Measurements from ENCODE around the gene LAMTOR3.
"Not testable (repeated sequence)": the region's sequence is repeated elsewhere in the genome, so short reads cannot be mapped to it uniquely, and the experiment has no call there.

LAMTOR3 gene

GRCh38 chr4:99834569-99834968 lies 59.7 kb downstream of the LAMTOR3 start:
- H3K4me3 ChIP-seq (ENCODE audit: low read depth, low read length), result no peak overlapping the region
- TF ChIP-seq, protein P1, sequence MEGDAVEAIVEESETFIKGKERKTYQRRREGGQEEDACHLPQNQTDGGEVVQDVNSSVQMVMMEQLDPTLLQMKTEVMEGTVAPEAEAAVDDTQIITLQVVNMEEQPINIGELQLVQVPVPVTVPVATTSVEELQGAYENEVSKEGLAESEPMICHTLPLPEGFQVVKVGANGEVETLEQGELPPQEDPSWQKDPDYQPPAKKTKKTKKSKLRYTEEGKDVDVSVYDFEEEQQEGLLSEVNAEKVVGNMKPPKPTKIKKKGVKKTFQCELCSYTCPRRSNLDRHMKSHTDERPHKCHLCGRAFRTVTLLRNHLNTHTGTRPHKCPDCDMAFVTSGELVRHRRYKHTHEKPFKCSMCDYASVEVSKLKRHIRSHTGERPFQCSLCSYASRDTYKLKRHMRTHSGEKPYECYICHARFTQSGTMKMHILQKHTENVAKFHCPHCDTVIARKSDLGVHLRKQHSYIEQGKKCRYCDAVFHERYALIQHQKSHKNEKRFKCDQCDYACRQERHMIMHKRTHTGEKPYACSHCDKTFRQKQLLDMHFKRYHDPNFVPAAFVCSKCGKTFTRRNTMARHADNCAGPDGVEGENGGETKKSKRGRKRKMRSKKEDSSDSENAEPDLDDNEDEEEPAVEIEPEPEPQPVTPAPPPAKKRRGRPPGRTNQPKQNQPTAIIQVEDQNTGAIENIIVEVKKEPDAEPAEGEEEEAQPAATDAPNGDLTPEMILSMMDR (IDR thresholded peaks at IDR 0.05; ENCODE audit: borderline replicate concordance, insufficient read depth, low read depth, low read length), result no peak

GRCh38 chr4:99833756-99834155 lies 60.5 kb downstream of the LAMTOR3 start:
- H3K4me3 ChIP-seq (ENCODE audit: low read depth, low read length), result no peak overlapping the region
- TF ChIP-seq, protein P1 (IDR thresholded peaks at IDR 0.05; ENCODE audit: borderline replicate concordance, insufficient read depth, low read depth, low read length), result no peak

GRCh38 chr4:99832758-99833157 lies 61.5 kb downstream of the LAMTOR3 start:
- H3K4me3 ChIP-seq (ENCODE audit: low read depth, low read length), result no peak overlapping the region
- TF ChIP-seq, protein P1 (IDR thresholded peaks at IDR 0.05; ENCODE audit: borderline replicate concordance, insufficient read depth, low read depth, low read length), result no peak

- H3K4me3 ChIP-seq (ENCODE audit: low read depth, low read length), result no peak overlapping the region
- TF ChIP-seq, protein P1 (IDR thresholded peaks at IDR 0.05; ENCODE audit: borderline replicate concordance, insufficient read depth, low read depth, low read length), result no peak
These were observed 61.9 kb downstream of the LAMTOR3 start for GRCh38 chr4:99832321-99832720.

DNA sequence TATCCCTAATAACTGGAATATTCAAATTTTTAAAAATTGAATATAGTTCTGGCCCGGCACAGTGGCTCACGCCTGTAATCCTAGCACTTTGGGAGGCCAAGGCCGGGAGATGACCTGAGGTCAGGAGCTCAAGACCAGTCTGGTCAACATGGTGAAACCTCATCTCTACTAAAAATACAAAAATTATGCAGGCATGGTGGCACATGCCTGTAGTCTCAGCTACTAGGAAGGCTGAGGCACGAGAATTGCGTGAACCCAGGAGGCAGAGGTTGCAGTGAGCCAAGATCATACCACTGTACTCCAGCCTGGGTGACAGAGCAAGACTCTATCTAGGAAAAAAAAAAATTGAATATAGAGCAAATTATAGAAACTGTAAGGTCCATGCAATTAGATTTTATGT lies 64.2 kb downstream of the LAMTOR3 start:
- H3K4me3 ChIP-seq (ENCODE audit: low read depth, low read length), result not testable (repeated sequence)

DNA sequence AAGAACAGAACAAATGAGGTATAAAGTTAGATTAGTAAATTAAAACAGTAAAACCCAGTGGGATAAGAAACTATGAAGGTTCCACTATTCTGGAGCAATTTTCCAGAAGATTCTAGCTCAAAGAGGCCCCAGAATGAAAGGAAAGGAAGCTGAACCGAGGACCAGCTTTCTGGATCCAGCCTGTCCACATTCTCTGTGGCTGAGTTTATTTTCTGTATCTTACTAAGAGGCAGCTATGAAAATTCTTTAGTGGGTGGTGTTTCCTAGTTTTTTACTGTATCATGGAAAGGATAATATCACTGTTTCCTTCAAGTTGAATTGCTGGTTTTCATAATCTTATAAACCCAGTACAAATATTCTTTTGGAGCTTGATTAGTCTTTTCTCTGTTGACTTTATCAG lies 65.8 kb downstream of the LAMTOR3 start:
- H3K4me3 ChIP-seq (ENCODE audit: low read depth, low read length), result no peak overlapping the region

More for the DNA sequence above, 65.8 kb downstream of the LAMTOR3 start:
- TF ChIP-seq, protein P1 (IDR thresholded peaks at IDR 0.05; ENCODE audit: borderline replicate concordance, insufficient read depth, low read depth, low read length), result no peak
